GM18499 (cell line): ENCODE measurements around the gene NODAL.
"Not testable (repeated sequence)": the region's sequence is repeated elsewhere in the genome, so short reads cannot be mapped to it uniquely, and the experiment has no call there.

Source experiments
- ATAC-seq: cut with Tn5 transposase; IDR thresholded peaks from one replicate; pipeline ENCODE4 v1.9.1; 2021; ENCODE audit warnings: moderate number of reproducible peaks; ENCODE audit not compliant: insufficient read depth, unreplicated experiment

Gene NODAL

DNA sequence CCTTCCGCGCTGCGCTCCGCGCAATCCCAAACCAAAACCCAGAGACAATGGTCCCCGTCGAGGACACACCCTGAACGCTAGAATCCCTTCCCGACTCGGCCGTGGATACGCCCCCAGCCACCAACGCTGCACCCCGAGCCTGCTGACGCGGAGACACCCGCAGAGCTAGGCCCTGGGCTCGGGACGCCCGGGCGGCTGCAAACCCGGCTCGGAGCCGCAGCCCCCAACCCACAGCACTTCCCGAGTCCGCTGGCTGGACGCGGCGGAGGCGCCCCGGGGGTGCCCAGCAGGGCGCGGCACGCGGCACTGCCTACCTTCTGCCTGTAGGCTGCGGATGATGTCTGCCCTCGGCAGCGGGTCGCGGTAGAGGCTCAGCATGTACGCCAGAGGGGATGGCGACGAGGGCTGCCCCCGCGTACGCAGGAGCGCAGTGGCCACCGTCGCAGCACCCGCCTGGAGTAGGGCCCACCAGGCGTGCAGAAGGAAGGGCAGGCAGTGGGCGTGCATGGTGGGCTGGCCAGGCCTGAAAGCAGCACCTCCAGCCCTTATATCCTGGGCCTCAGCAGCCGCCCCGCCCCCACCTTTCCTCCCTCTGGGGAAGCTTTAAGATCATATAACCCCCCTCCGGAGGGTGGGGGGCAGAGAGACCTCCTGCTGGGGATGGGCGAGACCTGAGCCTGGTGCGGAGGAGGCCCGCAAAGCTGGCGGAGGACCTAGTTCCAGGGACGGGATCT lies at the start of gene NODAL:
Gene NODAL (minus strand): TSS at position 521 of the 734 bp plus-strand sequence. CDS start 14 bp downstream, at position 507.
- no peak for ATAC-seq

DNA sequence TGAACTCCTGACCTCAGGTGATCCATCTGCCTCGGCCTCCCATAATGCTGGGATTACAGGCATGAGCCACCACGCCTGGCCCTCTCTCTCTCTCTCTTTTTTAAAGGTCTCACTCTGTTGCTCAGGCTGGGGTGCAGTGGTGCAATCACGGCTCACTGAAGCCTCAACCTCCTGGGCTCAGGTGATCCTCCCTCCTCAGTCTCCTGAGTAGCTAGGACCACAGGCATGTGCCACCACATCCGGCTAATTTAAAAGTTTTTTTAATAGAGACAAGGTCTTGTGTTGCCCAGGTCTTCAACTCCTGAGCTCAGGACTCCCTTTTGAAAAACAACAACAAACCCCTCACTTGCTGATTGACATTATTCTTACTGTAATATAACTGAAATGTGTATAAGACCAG lies 48.7 kb upstream of the NODAL start:
- ATAC-seq = no peak

DNA sequence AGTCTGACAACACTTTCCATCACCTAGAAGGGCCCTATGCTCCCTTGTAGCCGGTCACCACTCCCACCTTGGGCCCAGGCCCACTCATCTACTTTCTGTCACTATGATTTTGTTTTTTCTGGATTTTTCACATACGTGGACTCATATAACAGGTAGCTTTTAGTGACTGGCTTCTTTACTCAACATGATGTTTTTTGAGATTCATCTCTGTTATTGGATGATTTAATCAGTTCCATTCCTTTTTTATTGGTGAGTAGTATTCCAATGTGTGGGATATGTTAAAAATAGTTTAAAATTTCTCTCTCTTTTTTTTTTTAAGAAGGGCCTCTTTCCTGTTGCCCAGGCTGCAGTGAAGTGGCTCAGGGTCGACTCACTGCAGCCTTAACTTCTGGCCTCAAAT lies 46.3 kb upstream of the NODAL start:
- ATAC-seq = no peak

DNA sequence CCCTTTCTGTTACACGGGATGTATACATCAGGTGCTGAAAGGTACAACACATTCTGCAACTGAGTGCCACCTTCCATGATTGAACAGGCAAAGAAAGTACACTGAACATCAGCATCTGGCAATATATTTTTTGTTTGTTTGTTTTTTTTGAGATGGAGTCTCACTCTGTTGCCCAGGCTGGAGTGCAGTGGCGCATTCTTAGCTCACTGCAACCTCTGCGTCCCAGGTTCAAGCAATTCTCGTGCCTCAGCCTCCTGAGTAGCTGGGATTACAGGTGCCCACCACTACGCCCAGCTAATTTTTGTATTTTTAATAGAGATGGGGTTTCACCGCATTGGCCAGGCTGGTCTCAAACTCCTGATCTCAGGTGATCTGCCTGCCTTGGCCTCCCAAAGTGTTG lies 42.4 kb upstream of the NODAL start:
- ATAC-seq = not testable (repeated sequence)

DNA sequence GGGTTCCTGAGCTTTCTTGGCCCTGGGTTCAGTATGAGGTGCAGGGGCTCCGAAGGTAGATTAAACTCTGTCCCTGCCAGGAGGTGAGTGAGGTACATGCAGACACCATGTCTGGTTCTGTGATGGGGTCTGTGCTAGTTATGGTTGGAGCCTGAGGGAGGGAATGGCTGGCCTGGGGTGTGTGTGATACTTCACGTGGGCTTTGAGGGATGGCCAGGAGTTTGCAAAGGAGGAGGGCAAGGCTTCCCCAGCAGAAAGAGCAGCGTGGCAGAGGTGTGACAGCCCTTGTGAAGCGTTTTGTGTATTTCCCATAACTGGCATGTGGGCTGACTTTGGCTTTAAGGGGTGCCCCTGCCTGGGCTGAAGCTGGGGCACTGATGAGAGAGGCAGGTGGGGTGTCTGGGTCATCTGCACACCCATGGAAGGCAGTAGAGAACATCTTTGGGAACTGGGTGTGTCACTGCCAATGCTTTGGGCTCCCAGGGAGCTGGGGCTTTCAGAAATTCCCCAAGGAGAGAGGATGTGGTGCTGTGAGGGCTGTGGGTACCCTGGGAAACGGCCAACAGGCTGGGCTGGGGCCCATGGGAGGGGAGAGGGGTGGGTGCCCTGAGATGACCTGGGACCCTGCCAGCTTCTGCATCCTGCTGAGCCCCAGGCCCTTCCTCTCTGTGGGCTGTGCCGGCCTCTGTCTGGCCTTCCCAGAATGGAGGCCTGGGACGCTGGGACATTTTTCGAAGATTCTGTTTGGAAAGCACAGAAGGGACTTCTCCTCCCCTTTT lies 41.7 kb upstream of the NODAL start:
- no peak for ATAC-seq

DNA sequence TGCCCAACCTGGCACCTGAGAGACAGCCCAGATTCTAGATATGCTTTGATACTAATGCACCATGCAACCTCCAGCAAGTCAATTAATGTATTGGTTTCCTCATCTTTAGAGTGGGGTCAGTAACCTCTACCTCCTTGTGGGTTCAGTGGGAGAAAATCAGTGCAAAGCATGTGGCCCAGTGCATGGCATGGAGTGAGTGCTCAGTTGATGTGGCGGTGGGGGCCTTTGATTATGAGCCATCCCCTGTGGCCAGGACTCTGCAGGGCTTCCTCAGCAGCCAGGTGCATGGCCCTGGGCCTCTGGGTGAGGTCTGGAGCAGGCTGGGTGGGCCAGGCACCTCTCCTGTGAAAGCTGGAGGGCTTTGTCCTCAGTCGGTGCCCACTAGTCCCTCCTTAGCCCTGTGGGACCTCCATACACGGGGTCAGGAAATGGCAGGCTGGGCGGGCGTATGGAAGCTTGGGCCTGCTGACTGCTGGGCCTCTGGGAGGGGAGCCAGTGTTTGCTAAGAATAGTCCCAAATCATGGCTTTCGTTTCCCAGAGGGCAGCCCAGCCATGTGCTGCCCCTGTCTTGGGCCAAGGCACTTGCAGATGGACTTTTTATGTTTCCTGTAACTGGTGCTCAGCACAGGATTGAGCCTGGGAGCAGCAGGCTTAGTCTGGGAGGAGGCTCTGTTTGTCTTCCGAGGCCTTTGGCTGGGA lies 40.5 kb upstream of the NODAL start:
- no peak for ATAC-seq

DNA sequence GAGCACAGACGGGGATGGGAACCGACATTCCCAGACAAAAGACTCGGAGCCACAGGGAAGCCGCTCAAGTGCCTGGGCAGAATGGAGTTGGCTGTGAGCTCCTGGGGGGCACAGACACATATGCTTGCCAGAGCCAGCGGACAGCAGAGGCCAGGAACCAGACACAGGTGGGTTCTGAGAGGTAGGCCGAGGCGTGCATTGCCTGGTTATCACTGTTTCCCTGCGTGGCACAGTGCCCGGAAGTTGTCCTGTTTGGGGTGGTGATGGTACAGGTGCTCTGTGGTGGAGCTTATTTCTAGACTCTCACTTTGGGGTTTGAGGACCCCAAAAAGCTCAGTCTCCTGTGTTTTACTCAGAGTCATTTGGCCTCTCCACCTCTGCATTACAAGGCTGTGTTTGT lies 39.6 kb upstream of the NODAL start:
- no peak for ATAC-seq

DNA sequence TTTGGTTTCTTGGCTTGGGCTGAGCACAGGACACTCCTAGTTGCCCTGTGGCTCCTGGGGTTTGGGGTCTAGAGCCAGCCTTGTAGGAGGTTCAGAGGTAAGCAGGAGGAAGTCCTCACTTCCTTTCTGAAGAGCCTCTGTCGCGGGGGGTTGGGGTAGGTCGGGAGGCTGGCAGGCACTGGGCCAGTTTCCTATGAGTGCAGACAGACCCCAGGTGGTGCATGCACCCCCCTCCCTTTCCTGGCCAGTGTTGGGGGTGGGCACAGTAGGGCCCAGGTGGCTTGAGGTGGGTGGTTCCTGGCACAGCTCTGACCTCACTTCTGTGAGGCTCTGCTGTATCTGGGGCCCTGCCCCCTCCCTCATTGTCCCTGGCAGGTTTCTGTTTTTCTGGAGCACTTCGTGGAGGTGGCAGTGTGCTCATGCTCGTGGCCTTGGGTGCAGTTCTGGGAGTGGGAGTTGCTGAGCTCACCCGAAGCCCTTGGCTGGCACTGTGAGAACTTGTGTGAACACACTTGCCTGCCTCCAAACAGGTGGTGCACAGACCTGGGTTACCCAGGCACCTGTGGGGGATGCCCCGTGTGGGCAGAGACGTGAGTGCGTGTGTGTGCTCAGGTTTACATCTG lies 38.9 kb upstream of the NODAL start:
- no peak for ATAC-seq

DNA sequence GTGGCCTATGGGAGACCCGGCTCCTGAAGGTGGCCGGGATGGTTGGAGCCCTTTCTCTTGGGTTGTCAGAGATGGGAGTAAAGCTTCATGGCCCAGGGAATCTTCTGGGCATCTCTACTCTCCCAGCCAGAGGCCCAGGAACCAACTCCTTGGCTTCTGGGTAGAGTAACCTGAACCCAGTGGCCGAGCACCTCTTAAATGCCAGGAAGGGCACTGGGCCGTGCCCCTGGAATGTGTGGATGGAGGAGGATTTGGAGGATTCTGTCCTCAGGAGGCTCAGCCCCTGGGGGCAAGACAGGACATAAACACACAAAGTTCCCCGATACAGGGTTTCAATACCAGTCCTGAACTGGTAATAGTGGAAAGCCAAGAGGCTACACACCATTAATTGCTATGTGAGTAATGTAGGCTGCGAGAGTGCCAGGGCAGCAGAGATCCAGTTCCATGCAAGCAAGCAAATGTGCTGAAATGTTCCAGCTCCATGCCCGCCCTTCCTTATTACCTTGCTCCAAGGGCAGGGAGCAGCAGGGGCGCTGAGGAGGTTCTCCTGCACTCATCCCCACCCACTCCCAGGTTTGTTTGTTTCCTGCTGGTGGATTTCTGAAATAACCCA lies 38.3 kb upstream of the NODAL start:
- ATAC-seq = no peak

DNA sequence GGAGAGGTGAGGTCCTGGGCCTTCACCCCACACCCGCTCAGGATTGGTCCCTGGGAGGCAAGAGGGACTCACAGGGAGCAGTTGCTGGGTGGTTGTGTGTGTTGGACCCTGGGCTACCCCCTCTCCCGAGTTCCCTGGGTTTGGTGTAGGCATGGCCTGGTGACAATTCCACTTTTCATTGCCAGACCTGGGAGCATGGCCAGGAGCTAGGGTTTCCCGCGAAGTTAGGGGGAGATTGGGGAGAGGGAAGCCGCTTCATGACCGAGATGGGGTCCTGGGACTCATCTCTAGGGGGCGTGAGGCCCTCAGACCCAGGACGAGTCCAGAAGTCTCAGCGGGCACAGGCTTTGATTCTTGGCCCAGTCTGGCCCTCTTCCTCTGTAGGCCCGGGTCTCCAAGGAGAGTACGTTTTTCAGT lies 37.7 kb upstream of the NODAL start:
- no peak for ATAC-seq

DNA sequence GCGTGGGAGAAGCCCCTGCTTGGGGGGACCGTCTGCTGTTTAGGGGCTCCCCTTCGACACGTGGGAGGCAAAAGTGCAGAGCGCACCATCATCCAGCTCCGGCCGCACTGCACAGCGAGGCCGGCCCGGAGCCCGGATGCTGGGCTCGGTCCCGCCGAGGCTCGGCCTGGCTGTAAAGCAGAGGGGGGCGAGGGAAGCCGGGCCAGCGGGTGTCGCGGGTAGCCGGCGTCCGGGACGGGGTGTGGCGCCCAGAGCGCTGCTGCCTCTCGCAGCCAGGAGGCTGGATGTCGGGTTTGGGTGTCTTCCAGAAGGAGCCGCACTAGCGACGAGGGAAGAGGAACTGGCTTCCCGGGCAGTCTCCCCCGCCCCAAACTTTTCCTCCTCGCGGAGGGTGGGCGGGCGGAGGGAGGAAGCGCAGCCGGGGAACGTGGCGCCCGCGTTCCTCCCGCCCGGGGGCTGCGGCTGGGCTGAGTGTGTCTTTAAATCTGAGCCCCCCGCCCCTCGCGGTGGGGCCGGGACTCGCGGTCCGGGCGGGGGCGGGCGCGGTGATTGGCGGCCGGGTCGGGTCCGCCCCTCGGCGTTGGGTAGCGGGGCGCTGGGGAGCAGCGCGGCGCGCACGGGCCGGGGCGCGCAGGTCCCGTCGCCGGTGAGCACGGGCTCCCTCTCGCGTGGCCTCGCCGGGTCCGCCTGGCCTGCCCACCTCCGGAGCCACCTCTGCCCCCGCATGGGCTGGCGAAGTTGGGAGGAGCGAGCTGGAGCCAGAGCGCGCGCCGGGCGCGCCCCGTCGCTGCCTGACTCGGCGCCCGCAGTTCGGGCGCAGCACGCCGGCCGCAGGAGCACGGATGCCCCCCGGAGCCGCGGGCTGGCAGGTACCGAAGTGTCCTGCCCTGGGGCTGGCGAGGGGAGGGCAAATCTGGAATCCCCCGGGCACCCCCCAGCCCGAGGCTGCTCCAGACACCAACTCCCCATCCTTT lies 37.0 kb upstream of the NODAL start, which contains the start of gene PALD1:
Gene PALD1 (plus strand): TSS at position 577 of the 974 bp plus-strand sequence. CDS start 47,185 bp downstream, outside the sequence.
- no peak for ATAC-seq

DNA sequence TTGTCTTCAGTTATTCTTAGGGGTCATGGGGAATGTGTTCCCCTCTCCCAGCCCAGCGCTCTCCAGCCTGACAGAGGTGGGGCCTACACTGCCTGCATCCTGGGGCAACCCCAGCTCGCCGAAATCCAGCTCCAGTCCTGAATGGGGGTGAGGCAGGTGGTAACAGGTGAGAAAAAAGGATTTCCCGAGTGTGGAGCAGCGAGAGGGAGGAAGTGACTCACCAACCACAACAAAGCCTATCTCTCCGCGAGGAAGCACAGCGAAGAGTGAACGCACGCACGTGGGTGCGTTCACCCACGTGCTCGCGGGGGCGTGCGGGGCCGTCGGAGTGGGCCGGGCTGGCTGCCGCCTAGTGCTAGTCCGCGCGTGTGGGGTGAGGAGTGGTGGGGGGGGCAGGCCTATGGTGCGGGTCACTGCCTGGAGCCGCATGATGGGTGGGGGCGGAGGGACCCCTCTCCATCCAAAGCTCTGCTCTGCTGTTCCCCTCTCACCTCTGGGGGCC lies 36.2 kb upstream of the NODAL start:
- no peak for ATAC-seq

DNA sequence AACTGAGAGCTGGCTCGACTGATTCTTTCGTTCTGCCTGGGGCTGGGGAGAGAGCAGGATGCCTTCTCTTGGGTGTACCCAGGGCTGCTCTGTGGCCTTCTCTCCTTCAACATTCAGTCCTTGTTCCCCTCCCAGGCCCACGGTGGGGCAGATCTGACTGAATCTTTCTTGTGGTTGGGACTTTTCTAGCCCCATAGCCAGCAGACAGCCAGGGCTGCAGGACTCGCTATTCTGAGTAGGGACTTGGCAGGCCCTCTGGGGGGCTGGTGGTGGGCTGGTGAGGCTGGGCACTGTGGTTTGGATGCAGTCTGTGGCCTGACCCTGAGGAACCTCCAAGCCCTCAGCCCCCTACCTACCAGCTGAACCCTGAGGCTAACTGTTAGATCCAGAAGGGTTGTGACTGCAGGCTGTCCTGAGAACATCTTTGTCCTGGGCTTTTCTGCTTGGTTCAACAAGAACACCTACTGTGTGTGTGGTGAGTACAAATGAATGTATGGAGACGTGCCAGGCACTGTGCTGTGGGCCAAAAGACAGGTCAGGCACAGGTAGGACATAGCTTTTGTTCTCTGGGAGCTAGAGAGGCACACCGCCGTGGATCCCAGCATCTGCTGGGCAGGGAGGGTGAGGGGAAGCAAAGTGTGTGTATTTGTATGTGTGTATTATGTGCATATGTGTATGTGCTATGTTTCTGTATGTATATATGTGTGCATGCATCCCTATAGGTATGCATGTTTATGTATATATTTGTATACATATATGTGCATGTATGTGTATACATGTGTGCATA lies 35.0 kb upstream of the NODAL start:
- no peak for ATAC-seq

DNA sequence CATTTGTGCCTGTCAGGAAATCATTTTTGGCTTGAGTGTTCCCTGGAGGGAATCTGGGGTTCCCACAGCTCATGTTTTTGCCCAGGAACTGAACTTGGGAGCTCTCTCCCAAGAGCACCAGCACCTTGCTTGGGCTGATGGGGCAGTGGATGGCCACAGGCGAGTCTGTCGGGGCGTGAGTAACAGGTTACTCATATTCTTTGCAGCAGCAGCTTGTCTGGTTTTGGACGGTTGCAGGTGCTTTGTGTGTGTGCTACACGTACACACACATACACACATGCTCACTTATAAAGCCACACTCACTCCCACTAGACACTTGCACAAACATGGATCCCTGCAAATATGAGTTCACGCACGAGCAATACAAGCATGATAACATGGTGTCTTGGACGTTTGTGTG lies 34.2 kb upstream of the NODAL start:
- ATAC-seq = no peak

DNA sequence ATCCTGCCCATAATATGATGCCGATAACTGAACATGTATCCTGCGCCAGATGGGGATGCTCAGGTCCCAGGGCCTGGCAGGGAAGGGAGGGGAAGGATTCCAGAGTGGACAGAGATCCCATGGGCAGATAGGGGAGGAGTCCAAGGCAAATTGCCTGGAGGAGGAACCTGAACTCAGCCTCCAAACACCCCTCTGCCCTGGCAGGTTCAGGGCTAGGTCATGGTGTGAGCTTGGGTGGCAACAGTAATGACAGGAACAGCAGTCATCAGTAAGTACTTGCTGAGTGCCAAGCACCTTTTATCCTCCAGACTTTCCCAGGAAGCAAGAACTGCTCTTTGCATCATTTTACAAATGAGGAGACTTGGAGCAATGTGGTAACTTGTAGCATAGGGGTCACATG lies 33.3 kb upstream of the NODAL start:
- no peak for ATAC-seq

DNA sequence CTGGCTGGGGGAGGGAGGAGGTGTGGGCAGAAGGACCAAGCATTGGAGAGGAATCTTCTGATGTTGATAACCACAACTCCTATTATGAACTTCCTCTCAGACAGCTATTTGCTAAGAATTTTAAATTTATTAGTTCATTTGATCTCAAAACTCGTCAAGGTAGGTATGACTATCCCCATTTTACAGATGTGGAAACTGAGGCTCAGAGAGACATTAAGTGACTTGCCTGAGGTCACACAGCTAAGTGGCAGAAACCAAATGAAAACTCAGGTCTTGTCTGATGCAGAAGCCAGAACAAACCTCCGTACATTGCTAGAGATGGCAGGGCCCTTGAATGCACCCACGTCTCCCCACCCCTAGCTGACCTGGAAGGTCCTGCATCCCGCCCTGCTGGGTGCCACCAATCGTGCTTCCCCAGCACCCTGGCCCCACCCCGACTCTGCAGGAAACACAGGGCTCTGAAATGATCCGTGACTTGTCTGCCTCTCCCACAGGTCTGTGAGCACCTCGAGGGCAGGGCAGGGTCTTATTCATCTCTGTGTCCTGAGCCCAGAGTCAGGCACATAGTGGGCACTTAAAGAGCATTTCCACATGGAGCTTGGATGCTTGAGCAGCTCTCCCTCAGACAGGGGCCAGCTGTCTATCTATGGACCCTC lies 31.4 kb upstream of the NODAL start:
- ATAC-seq = no peak

DNA sequence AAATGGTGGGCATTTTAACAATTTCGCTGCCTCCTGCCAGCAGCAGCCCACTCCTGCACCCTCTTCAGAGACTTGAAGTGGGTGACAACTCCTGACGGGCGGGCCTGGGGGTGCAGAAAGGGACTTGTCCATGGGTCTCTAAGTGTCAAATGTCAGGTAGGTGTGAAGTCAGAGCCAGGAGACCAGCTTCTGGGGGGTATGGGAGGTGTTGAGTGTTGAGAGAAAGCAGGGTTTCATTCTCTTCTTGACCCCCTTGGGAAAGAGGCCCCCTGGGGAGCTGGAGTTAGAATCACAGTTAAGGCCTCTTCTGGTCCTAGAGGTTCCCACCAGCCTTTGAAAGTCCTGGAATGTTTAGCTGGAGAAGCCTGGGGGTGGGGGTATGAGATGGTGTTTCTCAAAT lies 25.5 kb upstream of the NODAL start:
- no peak for ATAC-seq

DNA sequence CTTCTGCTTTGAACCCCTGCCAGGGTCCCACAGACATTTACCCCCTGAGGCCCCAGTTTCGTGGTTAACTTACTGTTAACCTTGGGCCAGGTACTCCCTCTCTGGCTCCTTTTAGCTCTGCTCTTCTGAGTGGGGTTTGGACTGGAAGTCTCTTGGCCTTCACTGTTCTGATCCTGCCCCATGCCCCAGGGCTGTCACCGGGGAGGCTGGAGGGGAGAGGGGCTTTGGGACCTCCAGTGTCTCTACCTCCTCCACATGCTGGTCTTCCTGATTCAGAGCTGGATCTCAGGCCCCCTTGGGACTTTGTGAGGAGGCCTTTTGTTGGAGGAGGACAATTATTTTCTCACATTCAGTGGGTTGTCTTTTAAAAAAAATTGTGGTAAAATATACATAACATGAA lies 24.4 kb upstream of the NODAL start:
- no peak for ATAC-seq
